Activated T-cell treated with anti-CD3 and anti-CD28 coated beads, Interleukin-2, amount 50 U/mL, for 1 hour (primary cell): ENCODE data around the gene GIN1.
"Not testable (repeated sequence)": the region's sequence is repeated elsewhere in the genome, so short reads cannot be mapped to it uniquely, and the experiment has no call there.

Source experiments
- DNase-seq: peaks from one replicate; pipeline ENCODE4 v3.0.0-alpha.2; 2020

GIN1 gene, protein sequence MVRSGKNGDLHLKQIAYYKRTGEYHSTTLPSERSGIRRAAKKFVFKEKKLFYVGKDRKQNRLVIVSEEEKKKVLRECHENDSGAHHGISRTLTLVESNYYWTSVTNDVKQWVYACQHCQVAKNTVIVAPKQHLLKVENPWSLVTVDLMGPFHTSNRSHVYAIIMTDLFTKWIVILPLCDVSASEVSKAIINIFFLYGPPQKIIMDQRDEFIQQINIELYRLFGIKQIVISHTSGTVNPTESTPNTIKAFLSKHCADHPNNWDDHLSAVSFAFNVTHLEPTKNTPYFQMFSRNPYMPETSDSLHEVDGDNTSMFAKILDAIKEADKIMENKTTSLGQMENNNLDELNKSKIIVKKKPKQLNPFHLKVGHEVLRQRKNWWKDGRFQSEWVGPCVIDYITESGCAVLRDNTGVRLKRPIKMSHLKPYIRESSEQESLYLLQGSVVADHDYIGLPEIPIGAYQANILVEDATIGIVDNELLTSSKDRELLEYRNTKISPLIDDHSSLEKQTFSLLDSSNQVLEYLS

GRCh38 chr5:103119765-103120606 lies at the start of gene GIN1, which contains the start of gene PPIP5K2:
Gene GIN1, minus strand, starts transcription at chr5:103120138. Its CDS starts 11,431 bp downstream, at chr5:103108707.
Gene PPIP5K2, plus strand, starts transcription at chr5:103120301. Its CDS starts 9,289 bp downstream, at chr5:103129590.
- peak; percentile 99 for DNase-seq

- DNase-seq: no peak
Observed at GRCh38 chr5:103166706-103167105, 46.8 kb upstream of the GIN1 start.

DNA sequence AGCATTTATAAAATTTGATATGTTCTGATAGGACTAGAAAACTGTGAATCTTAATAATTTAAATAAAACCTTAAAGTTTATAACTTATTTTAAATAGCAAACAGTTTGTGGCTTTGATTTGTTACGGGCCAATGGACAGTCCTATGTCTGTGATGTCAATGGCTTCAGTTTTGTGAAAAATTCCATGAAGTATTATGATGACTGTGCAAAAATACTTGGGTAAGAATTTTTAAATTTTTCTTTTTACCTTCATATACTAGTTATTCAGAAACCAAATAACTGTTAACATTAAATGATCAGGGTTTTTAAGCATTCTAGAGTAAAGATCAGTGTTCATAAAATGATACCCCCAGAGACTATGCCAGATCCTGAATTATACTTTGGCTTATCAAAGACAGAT lies 31.2 kb upstream of the GIN1 start:
- no peak for DNase-seq

DNA sequence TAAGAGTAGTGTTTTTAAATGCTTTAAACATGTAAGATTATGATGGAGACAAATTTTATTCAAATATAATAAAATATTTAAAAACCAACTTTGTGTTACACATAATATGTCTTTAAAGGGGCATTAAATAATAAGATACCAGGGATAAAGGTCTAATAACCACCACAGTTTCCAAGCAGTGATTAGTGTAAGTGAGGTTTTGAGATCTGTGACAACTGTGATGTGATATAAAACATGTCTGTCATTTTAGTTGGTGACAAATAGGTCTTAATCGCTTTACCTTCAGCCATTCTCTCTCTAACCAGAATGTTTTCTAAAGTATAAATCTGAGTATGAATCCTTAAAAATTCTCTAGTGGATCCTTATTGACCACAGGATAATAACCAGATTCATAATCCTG lies 28.3 kb upstream of the GIN1 start:
- no peak for DNase-seq

DNA sequence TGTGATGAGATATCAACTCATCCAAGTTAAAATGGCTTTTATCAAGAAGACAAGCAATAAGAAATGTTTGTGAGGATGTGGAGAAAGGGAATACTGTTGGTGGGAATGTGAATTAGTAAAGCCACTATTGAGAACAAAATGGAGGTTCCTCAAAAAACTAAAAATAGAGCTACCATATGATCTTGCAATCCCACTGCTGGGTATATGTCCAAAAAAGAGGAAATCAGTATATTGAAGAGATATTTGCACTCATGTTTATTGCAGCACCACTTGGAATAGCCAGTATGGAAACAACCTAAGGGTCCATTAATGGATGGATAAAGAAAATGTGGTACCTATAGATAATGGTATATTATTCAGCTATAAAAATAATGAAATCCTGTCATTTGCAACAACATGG lies 25.3 kb upstream of the GIN1 start:
- no peak for DNase-seq

DNA sequence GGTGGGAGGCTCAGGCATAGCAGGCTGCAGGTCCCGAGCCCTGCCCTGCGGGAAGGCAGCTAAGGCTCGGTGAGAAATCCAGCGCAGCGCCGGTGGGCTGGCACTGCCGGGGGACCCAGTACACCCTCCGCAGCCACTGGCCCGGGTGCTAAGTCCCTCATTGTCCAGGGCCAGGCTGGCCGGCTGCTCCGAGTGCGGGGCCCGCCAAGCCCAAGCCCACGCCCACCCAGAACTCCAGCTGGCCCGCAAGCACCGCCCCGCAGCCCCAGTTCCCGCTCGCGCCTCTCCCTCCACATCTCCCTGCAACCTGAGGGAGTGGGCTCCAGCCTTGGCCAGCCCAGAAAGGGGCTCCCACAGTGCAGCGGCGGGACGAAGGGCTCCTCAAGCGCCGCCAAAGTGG lies 22.2 kb upstream of the GIN1 start:
- DNase-seq: not testable (repeated sequence)

DNA sequence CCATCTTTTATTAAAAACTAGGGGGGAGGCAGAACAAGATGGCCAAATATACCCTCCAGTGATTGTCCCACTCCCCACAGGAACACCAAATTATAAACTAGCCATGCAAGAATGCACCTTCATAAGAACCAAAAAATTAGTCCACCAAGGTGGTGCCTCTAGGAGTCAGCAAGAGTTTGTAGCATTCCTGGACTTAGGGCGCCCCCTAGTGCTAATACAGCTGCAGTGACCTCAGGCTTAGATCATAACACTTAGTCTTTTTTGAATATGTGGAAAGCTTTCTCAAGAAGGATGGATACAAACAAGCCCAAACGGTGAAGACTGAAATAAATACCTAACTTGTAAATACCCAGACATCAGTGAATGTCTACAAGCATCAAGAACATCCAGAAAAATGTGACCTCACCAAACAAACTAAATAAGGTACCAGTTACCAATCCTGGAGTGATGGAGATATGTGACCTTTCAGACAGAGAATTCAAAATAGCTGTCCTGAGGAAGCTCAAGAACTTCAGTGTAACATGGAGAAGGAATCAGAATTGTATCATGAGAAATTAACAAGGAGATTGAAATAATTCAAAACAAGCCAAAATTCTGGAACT lies 19.4 kb upstream of the GIN1 start:
- peak; percentile 73 for DNase-seq

GRCh38 chr5:103138202-103138690 lies 18.3 kb upstream of the GIN1 start:
- DNase-seq: no peak

DNA sequence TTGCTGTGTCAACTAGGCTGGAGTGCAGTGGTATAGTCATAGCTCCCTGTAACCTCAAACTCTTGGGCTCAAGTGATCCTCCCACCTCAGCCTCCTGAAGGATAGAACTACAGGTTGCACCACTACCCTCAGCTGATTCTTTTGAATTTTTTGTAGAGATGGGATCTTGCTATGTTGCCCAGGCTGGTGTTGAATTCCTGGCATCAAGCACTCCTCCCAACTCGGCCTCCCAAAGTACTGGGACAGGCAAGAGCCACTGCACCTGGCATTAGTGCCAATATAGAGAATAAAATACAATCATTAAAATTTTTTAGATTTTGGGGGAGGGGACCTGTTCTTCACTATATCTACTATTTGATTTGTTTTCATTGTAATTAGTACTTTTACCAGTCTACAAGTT lies 15.5 kb upstream of the GIN1 start:
- DNase-seq: no peak

DNA sequence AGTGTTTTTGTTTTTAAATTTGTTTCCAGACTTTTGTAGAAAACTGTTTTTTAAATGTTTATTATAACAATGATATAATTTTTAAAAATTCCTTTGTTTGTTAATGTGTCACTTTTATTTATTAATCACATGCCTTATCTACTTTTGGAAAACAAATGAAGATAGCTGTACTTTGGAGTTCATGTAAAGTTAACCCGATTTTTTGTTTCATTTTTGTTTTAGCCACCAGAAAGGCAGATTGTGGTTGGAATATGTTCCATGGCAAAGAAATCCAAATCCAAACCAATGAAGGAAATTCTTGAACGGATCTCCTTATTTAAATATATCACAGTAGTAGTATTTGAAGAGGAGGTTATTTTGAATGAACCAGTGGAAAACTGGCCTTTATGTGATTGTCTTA lies 13.3 kb upstream of the GIN1 start:
- DNase-seq: no peak

DNA sequence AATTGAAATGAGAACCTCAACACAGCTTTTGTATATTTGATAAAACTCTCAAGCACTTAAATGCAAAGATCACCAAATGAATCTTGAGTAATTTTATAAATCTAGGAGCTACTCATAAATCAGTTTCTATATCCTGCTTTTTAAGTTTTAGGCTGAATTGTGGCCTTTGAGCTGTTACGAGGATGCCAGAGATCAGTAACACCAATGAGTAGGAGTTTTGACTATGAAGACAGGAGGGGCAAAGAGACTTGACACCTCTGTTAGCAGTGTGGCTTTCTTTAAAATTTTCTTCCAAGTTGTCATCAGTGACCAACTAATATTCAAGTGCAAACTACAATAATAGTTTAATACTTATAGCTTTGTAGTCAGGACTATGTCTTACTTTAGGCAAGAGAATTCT lies 12.7 kb upstream of the GIN1 start:
- no peak for DNase-seq

GRCh38 chr5:103128202-103128601 lies 8.3 kb upstream of the GIN1 start:
- no peak for DNase-seq

DNA sequence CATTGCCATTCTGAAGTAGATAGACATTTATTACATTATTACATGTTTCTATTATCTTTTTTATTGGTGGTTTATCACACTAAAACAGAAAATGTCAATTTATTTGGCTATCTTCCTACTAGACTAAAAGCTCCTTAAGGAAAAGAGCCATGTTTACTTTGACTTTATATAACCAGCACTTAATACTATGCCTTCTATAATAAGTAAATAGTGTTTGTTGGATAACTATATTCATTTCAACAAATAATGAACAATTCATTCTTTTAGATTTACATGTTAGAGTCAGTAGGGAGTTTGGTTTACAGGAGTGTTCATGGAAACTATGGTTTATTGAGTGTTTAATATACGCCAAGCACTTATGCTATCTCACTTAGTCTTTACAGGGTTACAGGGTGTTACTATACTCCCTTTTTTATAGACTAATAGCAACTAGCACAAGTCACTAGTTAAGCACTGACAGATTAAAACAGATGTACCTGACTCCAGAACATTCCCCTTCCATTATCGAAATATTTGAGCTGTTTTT lies 7.4 kb upstream of the GIN1 start:
- no peak for DNase-seq

DNA sequence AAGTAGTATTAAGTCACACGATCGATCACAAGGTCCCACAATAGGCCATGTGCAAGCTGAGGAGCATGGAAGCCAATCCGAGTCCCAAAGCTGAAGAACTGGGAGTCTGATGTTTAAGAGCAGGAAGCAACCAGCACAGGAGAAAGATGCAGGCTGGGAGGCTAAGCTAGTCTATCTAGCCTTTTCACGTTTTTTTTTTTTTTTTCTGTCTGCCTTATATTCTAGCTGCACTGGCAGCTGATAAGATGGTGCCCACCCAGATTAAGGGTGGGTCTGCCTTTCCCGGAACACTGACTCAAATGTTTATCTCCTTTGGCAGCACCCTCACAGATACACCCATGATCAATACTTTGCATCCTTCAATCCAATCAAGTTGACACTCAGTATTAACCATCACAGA lies 6.6 kb upstream of the GIN1 start:
- DNase-seq: no peak

DNA sequence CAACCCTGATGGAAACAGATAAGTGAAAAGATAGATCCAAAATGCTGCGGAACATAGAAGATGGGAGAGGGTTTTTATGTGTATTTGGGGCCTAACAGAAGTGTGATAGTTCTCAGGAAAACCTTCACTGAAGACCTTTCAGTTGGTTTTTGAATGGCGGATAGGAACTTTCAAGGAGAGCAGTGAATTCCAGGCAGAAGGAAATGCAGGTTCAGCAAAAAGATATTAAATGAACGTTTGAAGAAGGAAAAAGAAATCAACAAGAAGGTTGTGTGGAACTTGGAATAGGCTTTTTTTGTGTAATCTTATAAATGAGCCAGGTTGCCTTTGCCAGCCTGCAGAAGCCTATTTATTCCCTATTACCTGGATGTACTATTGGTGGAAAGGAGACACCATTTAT lies 2.3 kb upstream of the GIN1 start:
- no peak for DNase-seq

DNA sequence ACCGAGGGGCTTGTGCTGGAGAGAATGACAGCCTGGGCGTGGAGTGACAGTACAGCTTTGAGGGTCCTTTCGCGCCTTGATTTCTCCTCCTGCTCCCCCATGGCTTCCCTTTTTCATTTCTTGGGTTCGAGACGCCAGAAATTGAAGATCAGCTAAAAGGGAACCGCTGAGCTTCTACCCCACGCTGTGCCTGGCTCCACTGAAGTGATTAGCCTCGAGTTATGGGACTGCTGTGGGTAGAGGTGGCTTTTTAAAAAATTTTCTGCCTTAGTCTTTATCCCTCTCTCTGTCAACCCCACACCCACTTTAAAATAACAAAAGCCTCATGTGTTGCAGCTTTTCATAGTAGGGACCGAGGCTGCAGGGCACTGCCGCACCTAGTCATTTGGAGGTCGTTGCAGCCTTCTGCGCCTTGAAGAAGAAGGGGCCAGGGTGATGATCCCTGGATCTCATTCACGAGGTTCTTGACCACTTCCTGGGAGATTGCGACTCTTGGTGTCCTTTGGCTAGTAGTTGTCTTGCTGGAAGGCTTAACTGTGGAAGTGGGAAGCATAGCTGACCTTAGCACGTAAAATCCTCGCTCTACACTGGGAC lies 766 bp upstream of the GIN1 start:
- DNase-seq: no peak

DNA sequence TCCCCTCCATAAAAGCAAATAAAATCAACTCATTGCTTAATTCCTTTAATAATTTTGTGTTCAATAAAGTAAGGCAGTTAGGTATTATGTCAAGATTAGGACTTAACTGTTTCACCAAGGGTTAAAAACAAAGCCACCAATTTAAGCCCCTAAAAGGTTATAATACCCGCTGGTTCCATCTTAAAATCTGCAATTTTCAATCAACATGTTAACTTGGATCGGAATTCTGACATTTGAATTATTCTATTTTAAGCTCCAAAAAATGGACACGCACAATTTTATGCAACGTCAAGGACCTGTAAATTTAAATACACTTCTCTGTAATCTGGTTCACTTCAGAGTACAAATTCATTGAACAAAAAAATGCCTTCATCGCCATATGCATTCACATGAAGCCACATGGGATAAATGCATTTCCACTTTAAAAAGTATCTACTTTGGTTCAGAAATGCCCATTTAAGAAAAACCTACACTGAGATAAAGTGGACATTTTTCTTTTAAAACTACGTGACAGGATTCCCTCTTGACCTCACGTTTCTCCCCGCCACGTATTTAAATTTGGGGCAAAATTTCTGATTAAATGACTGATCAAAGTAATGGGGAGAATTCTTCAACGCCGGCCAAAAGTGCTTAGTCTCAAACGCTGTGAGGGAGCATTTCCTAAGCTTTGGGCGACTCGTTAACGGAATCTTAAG lies 721 bp downstream of the GIN1 start:
- no peak for DNase-seq

GRCh38 chr5:103117471-103117991 lies 2.4 kb downstream of the GIN1 start:
- no peak for DNase-seq

DNA sequence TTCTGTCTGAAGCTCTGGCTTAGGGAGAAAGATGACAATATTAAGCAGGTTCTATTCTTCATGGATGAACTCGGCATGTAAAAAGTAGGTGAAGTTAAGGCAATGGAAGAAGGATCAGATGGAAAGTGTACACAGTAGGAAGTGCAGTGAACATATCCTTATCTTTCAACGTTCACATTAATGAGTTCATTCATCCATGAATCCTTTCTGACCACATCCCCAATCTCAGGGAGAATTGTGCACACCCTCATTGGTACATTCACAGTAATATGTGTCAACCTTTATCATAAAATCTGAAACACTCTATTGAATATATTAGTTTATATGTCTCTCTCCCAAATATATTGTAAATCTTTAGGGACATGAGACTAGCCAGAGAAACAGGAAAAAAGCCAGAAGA lies 5.5 kb downstream of the GIN1 start:
- no peak for DNase-seq

GRCh38 chr5:103112910-103113309 lies 7.0 kb downstream of the GIN1 start:
- DNase-seq: no peak

- no peak for DNase-seq
Observed at GRCh38 chr5:103111468-103111867, 8.5 kb downstream of the GIN1 start.

DNA sequence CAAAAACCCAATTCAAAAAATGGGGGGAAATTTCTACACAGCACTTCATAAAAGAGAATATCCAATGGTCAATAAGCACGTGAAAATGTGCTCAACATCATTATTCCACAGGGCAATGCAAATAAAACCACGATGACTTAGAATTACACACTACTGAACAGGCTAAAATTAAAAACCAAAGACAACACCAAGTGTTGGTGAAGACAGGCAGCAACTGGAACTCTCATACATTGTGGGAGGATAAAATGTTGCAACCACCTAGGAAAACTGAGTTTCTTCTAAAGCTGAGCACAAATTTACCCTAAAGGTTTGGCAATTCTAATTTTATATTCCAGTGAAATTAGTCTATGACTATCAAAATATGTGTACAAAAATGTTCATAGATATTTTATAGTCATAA lies 9.5 kb downstream of the GIN1 start:
- DNase-seq: no peak
